K562 (cell line): ENCODE measurements around the gene TEX54. TPM values are rescaled to one million over a fixed set of nuclear protein-coding genes. Genes with fewer than 3 reads are reported as not detected.

Source experiments
- ATAC-seq: fragments of 200-7000 bp; cut with Tn5 transposase; 3 replicates; pipeline ENCODE4 v1.9.1; 2020; ENCODE audit warnings: moderate library complexity
- BruUV-seq: library from RNA; stranded (reverse); fragments of 400-500 nt; replicated peaks from 2 replicates; lab custom pipeline; 2021; lab: Mats Ljungman, UMichigan
- CTCF ChIA-PET: fragments of 300-600 bp; formaldehyde crosslinking; extraction: SDS; loops from one replicate; lab custom pipeline; 2021; ENCODE audit warnings: low intra/inter-chr PET ratio; lab: Yijun Ruan, JAX
- POLR2A ChIA-PET: fragments of 300-600, 350-650 bp; sonication (Branson Sonifier 250); formaldehyde crosslinking; extraction: SDS; loops from one replicate; lab custom pipeline; 2021; ENCODE audit warnings: antibody characterized with exemption, inconsistent platforms; lab: Yijun Ruan, JAX
- DNase-seq, 4 experiments: peaks; one replicate each; pipeline versions ENCODE4 v3.0.0 to v3.0.0-alpha.2; 2011 to 2018; ENCODE audit warnings: low spot score in 3 of 4, mixed read lengths in 3 of 4; ENCODE audit errors: extremely low read depth in 1 of 4
- FAIRE-seq: peaks from 2 replicates; lab custom pipeline; 2011; peaks lifted over from hg19 to GRCh38; lab: Jason Lieb, UNC
- H2AFZ ChIP-seq: 2 replicates; pipeline ENCODE4 v1.6.0; 2011; ENCODE audit warnings: low read depth, low read length, control low read depth, inconsistent platforms
- H3K27ac ChIP-seq: fragments of 200-600 bp; 3 replicates; pipeline ENCODE4 v1.8.0; 2011; ENCODE audit warnings: low read depth, mild to moderate bottlenecking, control low read depth, inconsistent platforms, low read length, moderate library complexity, mixed read lengths; ENCODE audit errors: extremely low read depth
- H3K27me3 ChIP-seq, 2 experiments: fragments of 300-600 bp in 1 of 2; 2 replicates in 1 of 2; 3 replicates in 1 of 2; pipeline versions ENCODE4 v1.6.0 to v1.8.0; 2011; ENCODE audit warnings: inconsistent platforms in 2 of 2, low read length in 2 of 2, mild to moderate bottlenecking in 1 of 2, mixed read lengths in 1 of 2, moderate library complexity in 1 of 2; ENCODE audit not compliant: control insufficient read depth in 2 of 2, insufficient read depth in 2 of 2
- H3K36me3 ChIP-seq: fragments of 300-600 bp; 3 replicates; pipeline ENCODE4 v1.8.0; 2011; ENCODE audit warnings: mild to moderate bottlenecking, low read length, inconsistent platforms; ENCODE audit not compliant: control insufficient read depth, insufficient read depth
- H3K4me1 ChIP-seq, 2 experiments: fragments of 200-600 bp in 1 of 2; replicated peaks in 1 of 2; 2 replicates in 1 of 2; 3 replicates in 1 of 2; pipeline versions ENCODE4 v1.5.1 to v1.8.0; 2011; ENCODE audit warnings: inconsistent platforms in 2 of 2, low read length in 2 of 2, mild to moderate bottlenecking in 1 of 2, mixed read lengths in 1 of 2, moderate library complexity in 1 of 2; ENCODE audit not compliant: control insufficient read depth in 2 of 2, insufficient read depth in 2 of 2
- H3K4me2 ChIP-seq: 2 replicates; pipeline ENCODE4 v1.6.1; 2011; ENCODE audit warnings: low read length, control low read depth, inconsistent platforms, mixed read lengths; ENCODE audit not compliant: insufficient read depth
- H3K4me3 ChIP-seq: fragments of 200-600 bp; sonication (generic), shearing (Covaris generic); 2 replicates; pipeline ENCODE4 v1.5.1; 2016; ENCODE audit warnings: control low read depth, inconsistent platforms
- H3K79me2 ChIP-seq: fragments of 200-600 bp; 3 replicates; pipeline ENCODE4 v1.8.0; 2011; ENCODE audit warnings: low read length, inconsistent platforms; ENCODE audit not compliant: control insufficient read depth, insufficient read depth
- H3K9ac ChIP-seq, 2 experiments: 2 replicates each; pipeline versions ENCODE4 v1.6.0 to v1.6.1; 2011; ENCODE audit warnings: low read depth in 2 of 2, low read length in 2 of 2, control low read depth in 1 of 2, inconsistent platforms in 1 of 2, mild to moderate bottlenecking in 1 of 2, mixed read lengths in 1 of 2; ENCODE audit not compliant: insufficient read depth in 1 of 2
- H3K9me1 ChIP-seq: one replicate; pipeline ENCODE4 v1.6.0; 2011; ENCODE audit warnings: inconsistent platforms, mild to moderate bottlenecking, low read length, moderate library complexity; ENCODE audit not compliant: control insufficient read depth, insufficient read depth
- H3K9me3 ChIP-seq: replicated peaks from 2 replicates; pipeline ENCODE4 v1.5.1; 2011; ENCODE audit warnings: low read depth, low read length, inconsistent platforms; ENCODE audit not compliant: control insufficient read depth, insufficient read depth
- H4K20me1 ChIP-seq: replicated peaks from 2 replicates; pipeline ENCODE4 v1.6.1; 2011; ENCODE audit warnings: low read length, inconsistent platforms, mixed read lengths; ENCODE audit not compliant: control insufficient read depth, insufficient read depth
- BRD4 ChIP-seq: fragments of 200-600 bp; sonication (generic); IDR thresholded peaks from 2 replicates; pipeline ENCODE4 v1.6.1; 2017; ENCODE audit warnings: inconsistent platforms
- EZH2 ChIP-seq: IDR thresholded peaks from 2 replicates; pipeline ENCODE4 v1.6.1; 2012; ENCODE audit warnings: low read depth, mild to moderate bottlenecking, inconsistent platforms, low read length, borderline replicate concordance
- HMGXB4 ChIP-seq: sonication (generic); formaldehyde crosslinking; IDR thresholded peaks from 2 replicates; pipeline ENCODE4 v1.8.1; 2023; ENCODE audit warnings: mild to moderate bottlenecking, missing genetic modification reagents
- KLF16 ChIP-seq: IDR thresholded peaks from 2 replicates; pipeline ENCODE4 v1.6.1; 2016; ENCODE audit warnings: antibody characterized with exemption
- LARP7 ChIP-seq: fragments of 450-650 bp; IDR thresholded peaks from 2 replicates; pipeline ENCODE4 v1.6.1; 2016
- MBD2 ChIP-seq: sonication (generic); IDR thresholded peaks from 2 replicates; pipeline ENCODE4 v1.6.1; 2016; ENCODE audit warnings: low read depth, borderline replicate concordance
- MTA3 ChIP-seq: fragments of 450-650 bp; formaldehyde crosslinking; IDR thresholded peaks from 2 replicates; pipeline ENCODE4 v1.6.1; 2017; ENCODE audit warnings: mild to moderate bottlenecking, borderline replicate concordance
- MYBL2 ChIP-seq, 2 experiments: fragments of 450-650 bp in 1 of 2; sonication (generic) in 1 of 2; formaldehyde crosslinking in 1 of 2; IDR thresholded peaks; 2 replicates each; pipeline versions ENCODE4 v1.6.1 to v1.8.1; 2017 to 2022; ENCODE audit warnings: borderline replicate concordance in 1 of 2, inconsistent platforms in 1 of 2, low read depth in 1 of 2, mild to moderate bottlenecking in 1 of 2, missing genetic modification reagents in 1 of 2, moderate library complexity in 1 of 2
- PKNOX1 ChIP-seq: fragments of 450-650 bp; IDR thresholded peaks from 2 replicates; pipeline ENCODE4 v1.6.1; 2016
- POLR2A ChIP-seq: fragments of 450-650 bp; conservative IDR thresholded peaks from 2 replicates; pipeline ENCODE4 v1.6.1; 2016
- RBM22 ChIP-seq: fragments of 200-400 bp; formaldehyde crosslinking; IDR thresholded peaks from 2 replicates; pipeline ENCODE4 v1.6.1; 2018; ENCODE audit warnings: low read length, low read depth; ENCODE audit not compliant: poor library complexity, severe bottlenecking
- SMARCA5 ChIP-seq: fragments of 450-650 bp; IDR thresholded peaks from 2 replicates; pipeline ENCODE4 v1.6.1; 2016
- TRIM24 ChIP-seq, 2 experiments: fragments of 450-650 bp; IDR thresholded peaks; 2 replicates each; pipeline ENCODE4 v1.6.1; 2016
- ZBTB49 ChIP-seq: sonication (generic); formaldehyde crosslinking; IDR thresholded peaks from 2 replicates; pipeline ENCODE4 v1.8.0; 2022; ENCODE audit warnings: missing genetic modification reagents, mild to moderate bottlenecking, borderline replicate concordance
- ZC3H4 ChIP-seq: sonication (generic); formaldehyde crosslinking; IDR thresholded peaks from 2 replicates; pipeline ENCODE4 v1.9.0; 2021; ENCODE audit warnings: missing genetic modification reagents, borderline replicate concordance
- ZNF695 ChIP-seq: fragments of 450-650 bp; formaldehyde crosslinking; IDR thresholded peaks from 2 replicates; pipeline ENCODE4 v1.4.0; 2020; ENCODE audit warnings: mild to moderate bottlenecking, moderate library complexity
- WGBS: fragments of 100-300 bp; shearing (Covaris generic); methylation state at CpG from one replicate; pipeline ENCODE4 v1.1.6; 2016; ENCODE audit warnings: low coverage, mixed read lengths; ENCODE audit not compliant: insufficient coverage; ENCODE audit errors: missing lambda C conversion rate; 5-methylcytosine and 5-hydroxymethylcytosine counted together
- in situ Hi-C: fragments of 300-500 bp; cut with MboI; formaldehyde crosslinking; loops from 4 replicates; pipeline ENCODE4 v1.15.0; 2018; ENCODE audit warnings: inconsistent platforms, mixed read lengths
- intact Hi-C: fragments of 100-400 bp; cut with micrococcal nuclease; formaldehyde crosslinking; loops from 2 replicates; pipeline ENCODE4 v1.14.2; 2022
- polyA plus RNA-seq, 8 experiments: library from polyadenylated mRNA; depleted of rRNA in 4 of 8; stranded (reverse) in 5 of 8; unstranded in 3 of 8; fragments of >200 nt; fragmentation: Nextera tagmentation in 2 of 8; fragmentation: Illumina TruSeq in 1 of 8; extraction: Ambion mirVana in 2 of 8; extraction: Trizol in 1 of 8; gene quantifications; 2 replicates each; pipeline versions ENCODE4 v1.2.1 to v1.2.3, GENCODE V29; 2011 to 2014; ENCODE audit warnings: inconsistent platforms in 1 of 8, missing spikeins in 1 of 8
- total RNA-seq, 7 experiments: library from RNA; depleted of rRNA in 6 of 7; stranded (reverse); fragments of >200 nt in 6 of 7; fragmentation: Illumina TruSeq in 2 of 7; extraction: Trizol in 2 of 7; gene quantifications; 2 replicates each; pipeline versions ENCODE4 v1.2.1 to v1.2.3, GENCODE V29; 2011 to 2021; ENCODE audit warnings: low replicate concordance in 1 of 7
- TF ChIP-seq, protein P1 (sequence below): fragments of 450-650 bp; formaldehyde crosslinking; conservative IDR thresholded peaks from 2 replicates; pipeline ENCODE4 v1.4.0; 2022; ENCODE audit warnings: mild to moderate bottlenecking, missing genetic modification characterization

TEX54 gene
- total and polyA plus RNA-seq, 9 of the 15 experiments (the other 6 are each of a cell fraction or from before 2014, with no cell fraction given) = not detected

GRCh38 chr11:62882431-62882749 lies 49.7 kb upstream of the TEX54 start:
- intact Hi-C loops (loop anchor here (5.0 to 10.0 kb wide), 2 partner anchors 200 to 288 kb away; partner anchors contain the start of gene TUT1), in situ Hi-C loops (no loop called here)
- no peaks in the 10 kb centered on the region for H3K27me3 ChIP-seq
- ChIA-PET POLR2A (interaction anchor here (0.8 to 13.1 kb wide), 14 partner anchors 9 to 321 kb away, joined by 3 to 180 read pairs (median 12); partner anchors contain the start of genes C11orf98, CSKMT, POLR2G and STX5), CTCF (no interaction called here)
- peaks cover 2% of the 10 kb centered on the region for H3K9me1 ChIP-seq
- FAIRE-seq (no peak), ATAC-seq (no peak), DNase-seq (no peak)
- H3K9ac ChIP-seq = peak overlapping the region; percentile 100
- H3K9me3 ChIP-seq = no peaks in the 10 kb centered on the region
- H3K4me1 ChIP-seq = peaks cover 52 to 61% of the 10 kb centered on the region in 2 experiments
- no TSS peak for BruUV-seq
- H3K36me3 ChIP-seq = peaks cover 85% of the 10 kb centered on the region
- WGBS = 0% methylated on average over 6 of the region's 6 CpGs
- H3K4me3 ChIP-seq = peak overlapping the region; percentile 56
- no peak overlapping the region for H2AFZ ChIP-seq
- H3K79me2 ChIP-seq = peaks cover 96% of the 10 kb centered on the region
- H4K20me1 ChIP-seq = peaks cover 51% of the 10 kb centered on the region
- H3K4me2 ChIP-seq = peak overlapping the region; percentile 100
- H3K27ac ChIP-seq = peak overlapping the region; percentile 95
- TF ChIP-seq SMARCA5 (no peak), LARP7 (0 out of 2 replicates have a peak, but pooled peaks have one; percentile 9), EZH2 (no peak), TRIM24 (IDR thresholded peaks at IDR 0.05) (no peak), KLF16 (no peak), MYBL2 (IDR thresholded peaks at IDR 0.05; ENCODE audit: low read depth) (no peak), MYBL2 (CRISPR knock-in tag; IDR thresholded peaks at IDR 0.05; ENCODE audit: borderline replicate concordance) (no peak), POLR2A (no peak), ZNF695 (no peak), RBM22 (peak; percentile 1), ZBTB49 (CRISPR knock-in tag) (no peak), MTA3 (no peak), PKNOX1 (no peak), ZC3H4 (CRISPR knock-in tag) (no peak), HMGXB4 (CRISPR knock-in tag) (no peak), BRD4 (peak; percentile 13; the same call in 1 of the 2 replicates), MBD2 (no peak)
- TF ChIP-seq, protein P1, sequence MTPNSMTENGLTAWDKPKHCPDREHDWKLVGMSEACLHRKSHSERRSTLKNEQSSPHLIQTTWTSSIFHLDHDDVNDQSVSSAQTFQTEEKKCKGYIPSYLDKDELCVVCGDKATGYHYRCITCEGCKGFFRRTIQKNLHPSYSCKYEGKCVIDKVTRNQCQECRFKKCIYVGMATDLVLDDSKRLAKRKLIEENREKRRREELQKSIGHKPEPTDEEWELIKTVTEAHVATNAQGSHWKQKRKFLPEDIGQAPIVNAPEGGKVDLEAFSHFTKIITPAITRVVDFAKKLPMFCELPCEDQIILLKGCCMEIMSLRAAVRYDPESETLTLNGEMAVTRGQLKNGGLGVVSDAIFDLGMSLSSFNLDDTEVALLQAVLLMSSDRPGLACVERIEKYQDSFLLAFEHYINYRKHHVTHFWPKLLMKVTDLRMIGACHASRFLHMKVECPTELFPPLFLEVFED (CRISPR knock-in tag) = no peak
